Liver (tissue), 9 donors: ENCODE results near the gene OR5B2. TPM values are rescaled to one million over a fixed set of nuclear protein-coding genes. Genes with fewer than 3 reads are reported as not detected.

ENCODE experiments used
- DNase-seq: peaks from one replicate; pipeline ENCODE4 v3.0.0-alpha.2; 2017; ENCODE audit warnings: low spot score
- H3K27ac ChIP-seq, 2 donors: one replicate each; pipeline ENCODE4 v1.7.0; 2013; ENCODE audit warnings: inconsistent platforms in 2 of 2, low read length in 2 of 2, control low read depth in 1 of 2, low read depth in 1 of 2, mild to moderate bottlenecking in 1 of 2
- H3K27me3 ChIP-seq, 4 donors: one replicate each; pipeline versions ENCODE4 v1.6.1 to v1.7.0; 2013; ENCODE audit warnings: low read length in 3 of 4, inconsistent platforms in 1 of 4, mild to moderate bottlenecking in 1 of 4, moderate library complexity in 1 of 4; ENCODE audit not compliant: control insufficient read depth in 4 of 4, insufficient read depth in 4 of 4
- H3K36me3 ChIP-seq, 4 donors: one replicate each; pipeline versions ENCODE4 v1.6.1 to v1.7.0; 2013; ENCODE audit warnings: low read length in 3 of 4, mild to moderate bottlenecking in 3 of 4, low read depth in 1 of 4, moderate library complexity in 1 of 4; ENCODE audit not compliant: control insufficient read depth in 4 of 4, insufficient read depth in 3 of 4
- H3K4me1 ChIP-seq, 4 donors: one replicate each; pipeline versions ENCODE4 v1.6.1 to v1.7.0; 2013; ENCODE audit warnings: low read length in 3 of 4, mild to moderate bottlenecking in 3 of 4, moderate library complexity in 1 of 4; ENCODE audit not compliant: control insufficient read depth in 4 of 4, insufficient read depth in 4 of 4
- H3K4me3 ChIP-seq, 3 donors: one replicate each; pipeline versions ENCODE4 v1.6.1 to v1.7.0; 2013; ENCODE audit warnings: low read length in 3 of 3, control low read depth in 1 of 3, low read depth in 1 of 3, mild to moderate bottlenecking in 1 of 3
- H3K9ac ChIP-seq, 2 donors: one replicate each; pipeline ENCODE4 v1.7.0; 2013; ENCODE audit warnings: low read length in 2 of 2, mild to moderate bottlenecking in 2 of 2, moderate library complexity in 2 of 2, control low read depth in 1 of 2, low read depth in 1 of 2
- H3K9me3 ChIP-seq, 4 donors: one replicate each; pipeline versions ENCODE4 v1.6.1 to v1.7.0; 2013; ENCODE audit warnings: low read length in 3 of 4; ENCODE audit not compliant: control insufficient read depth in 4 of 4
- EGR1 ChIP-seq, 2 donors: IDR thresholded peaks; 2 replicates each; pipeline ENCODE4 v1.6.1; 2016 to 2018; ENCODE audit warnings: antibody characterized with exemption in 2 of 2, low read depth in 2 of 2
- FOXA1 ChIP-seq: IDR thresholded peaks from 2 replicates; pipeline ENCODE4 v1.6.1; 2016; ENCODE audit warnings: antibody characterized with exemption
- GABPA ChIP-seq, 2 donors: IDR thresholded peaks in 1 of 2; conservative IDR thresholded peaks in 1 of 2; 2 replicates each; pipeline ENCODE4 v1.6.1; 2016; ENCODE audit warnings: antibody characterized with exemption in 2 of 2, mild to moderate bottlenecking in 1 of 2, moderate library complexity in 1 of 2
- JUND ChIP-seq, 2 donors: IDR thresholded peaks; 2 replicates each; pipeline ENCODE4 v1.6.1; 2016; ENCODE audit warnings: antibody characterized with exemption in 2 of 2
- SP1 ChIP-seq: IDR thresholded peaks from 2 replicates; pipeline ENCODE4 v1.6.1; 2018; ENCODE audit warnings: antibody characterized with exemption, mild to moderate bottlenecking
- YY1 ChIP-seq: IDR thresholded peaks from 2 replicates; pipeline ENCODE4 v1.6.1; 2016; ENCODE audit warnings: antibody characterized with exemption, mild to moderate bottlenecking
- WGBS: extraction: QIAGEN DNeasy Blood & Tissue Kit; methylation state at CpG from one replicate; pipeline ENCODE4 v1.1.7; 2013; 5-methylcytosine and 5-hydroxymethylcytosine counted together
- polyA plus RNA-seq, 2 donors: library from polyadenylated mRNA; stranded (reverse) in 1 of 2; unstranded in 1 of 2; fragments of 200-250 nt in 1 of 2; fragments of >200 nt in 1 of 2; fragmentation: Nextera tagmentation in 1 of 2; extraction: Ambion mirVana in 1 of 2; gene quantifications; one replicate each; pipeline versions ENCODE4 v1.2.1 to v1.2.3, GENCODE V29; 2013 to 2015
- total RNA-seq, 2 donors: library from RNA; depleted of rRNA; stranded (reverse); fragments of >200 nt; gene quantifications; one replicate each; pipeline ENCODE4 v1.2.3, GENCODE V29; 2014
- TF ChIP-seq, protein P1 (sequence below): fragments of 150-350 bp; IDR thresholded peaks from 2 replicates; pipeline ENCODE4 v1.5.1; 2017; ENCODE audit warnings: improper control_type of control experiment, low read depth, low read length; ENCODE audit not compliant: missing input control
- TF ChIP-seq, protein P2 (sequence below): IDR thresholded peaks from 2 replicates; pipeline ENCODE4 v1.6.1; 2016; ENCODE audit warnings: antibody characterized with exemption, mild to moderate bottlenecking
- donor health status: healthy.
- donor health status: healthy.
- donor health status: healthy.
- donor health status: healthy.
- donor health status: healthy.

The OR5B2 gene
- total and polyA plus RNA-seq, 4 donors = not detected

DNA sequence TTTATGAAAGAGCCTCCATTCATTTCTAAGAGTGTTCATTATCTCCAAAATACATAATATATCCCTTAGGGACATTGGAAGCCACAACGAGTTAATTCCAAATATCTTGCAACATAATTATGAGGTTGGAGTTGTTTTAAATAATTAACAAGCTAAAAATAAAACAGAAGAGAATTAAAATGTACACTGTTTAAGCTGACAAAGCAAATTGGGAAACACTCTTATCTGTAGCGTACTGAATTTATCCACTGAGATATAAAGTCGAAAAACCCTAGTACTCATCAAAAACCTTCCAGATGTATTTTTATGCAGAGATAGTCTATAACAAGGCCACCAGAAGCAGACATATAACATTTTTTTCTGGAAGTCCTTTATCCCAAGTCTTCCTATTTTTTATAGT lies 6.3 kb upstream of the OR5B2 start:
- TF ChIP-seq, protein P1, sequence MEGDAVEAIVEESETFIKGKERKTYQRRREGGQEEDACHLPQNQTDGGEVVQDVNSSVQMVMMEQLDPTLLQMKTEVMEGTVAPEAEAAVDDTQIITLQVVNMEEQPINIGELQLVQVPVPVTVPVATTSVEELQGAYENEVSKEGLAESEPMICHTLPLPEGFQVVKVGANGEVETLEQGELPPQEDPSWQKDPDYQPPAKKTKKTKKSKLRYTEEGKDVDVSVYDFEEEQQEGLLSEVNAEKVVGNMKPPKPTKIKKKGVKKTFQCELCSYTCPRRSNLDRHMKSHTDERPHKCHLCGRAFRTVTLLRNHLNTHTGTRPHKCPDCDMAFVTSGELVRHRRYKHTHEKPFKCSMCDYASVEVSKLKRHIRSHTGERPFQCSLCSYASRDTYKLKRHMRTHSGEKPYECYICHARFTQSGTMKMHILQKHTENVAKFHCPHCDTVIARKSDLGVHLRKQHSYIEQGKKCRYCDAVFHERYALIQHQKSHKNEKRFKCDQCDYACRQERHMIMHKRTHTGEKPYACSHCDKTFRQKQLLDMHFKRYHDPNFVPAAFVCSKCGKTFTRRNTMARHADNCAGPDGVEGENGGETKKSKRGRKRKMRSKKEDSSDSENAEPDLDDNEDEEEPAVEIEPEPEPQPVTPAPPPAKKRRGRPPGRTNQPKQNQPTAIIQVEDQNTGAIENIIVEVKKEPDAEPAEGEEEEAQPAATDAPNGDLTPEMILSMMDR = no peak
- TF ChIP-seq FOXA1 (no peak), SP1 (no peak), JUND (IDR thresholded peaks at IDR 0.05) (no peak), GABPA (IDR thresholded peaks at IDR 0.05 in 1 of 2, conservative IDR thresholded peaks at IDR 0.05 in 1 of 2) (no peak), YY1 (no peak)
- WGBS = 73% methylated on average over 3 of the region's 3 CpGs
- DNase-seq = no peak

DNA sequence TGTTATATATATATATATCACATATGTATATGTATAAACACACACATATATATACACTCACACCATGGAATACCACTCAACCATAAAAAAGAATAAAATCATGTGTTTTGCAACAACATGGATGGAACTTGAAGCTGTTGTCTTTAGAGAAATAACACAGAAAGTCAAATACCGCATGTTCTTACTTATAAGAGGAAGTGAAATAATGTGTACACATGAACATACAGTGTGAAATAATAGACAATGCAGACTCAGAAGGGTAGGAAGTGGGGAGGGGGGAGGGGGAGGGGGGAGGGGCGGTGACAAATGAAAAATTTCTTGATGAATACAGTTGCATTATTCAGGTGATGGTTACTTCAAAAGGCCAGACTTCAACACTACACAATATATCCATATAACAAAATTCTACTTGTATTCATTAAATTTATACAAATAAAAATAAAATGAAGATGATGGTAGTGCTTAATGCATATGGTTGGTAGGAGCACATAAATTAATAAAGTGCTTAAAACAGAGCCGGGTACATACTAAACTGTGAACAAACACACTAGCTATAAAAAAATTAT lies 5.8 kb upstream of the OR5B2 start:
- no peaks in the 10 kb centered on the region for H3K4me1 ChIP-seq
- no peak overlapping the region for H3K9ac ChIP-seq
- H3K4me3 ChIP-seq = no peak overlapping the region
- peaks cover 0 to 8% (median 3%) of the 10 kb centered on the region in 4 donors for H3K9me3 ChIP-seq
- TF ChIP-seq, protein P2, sequence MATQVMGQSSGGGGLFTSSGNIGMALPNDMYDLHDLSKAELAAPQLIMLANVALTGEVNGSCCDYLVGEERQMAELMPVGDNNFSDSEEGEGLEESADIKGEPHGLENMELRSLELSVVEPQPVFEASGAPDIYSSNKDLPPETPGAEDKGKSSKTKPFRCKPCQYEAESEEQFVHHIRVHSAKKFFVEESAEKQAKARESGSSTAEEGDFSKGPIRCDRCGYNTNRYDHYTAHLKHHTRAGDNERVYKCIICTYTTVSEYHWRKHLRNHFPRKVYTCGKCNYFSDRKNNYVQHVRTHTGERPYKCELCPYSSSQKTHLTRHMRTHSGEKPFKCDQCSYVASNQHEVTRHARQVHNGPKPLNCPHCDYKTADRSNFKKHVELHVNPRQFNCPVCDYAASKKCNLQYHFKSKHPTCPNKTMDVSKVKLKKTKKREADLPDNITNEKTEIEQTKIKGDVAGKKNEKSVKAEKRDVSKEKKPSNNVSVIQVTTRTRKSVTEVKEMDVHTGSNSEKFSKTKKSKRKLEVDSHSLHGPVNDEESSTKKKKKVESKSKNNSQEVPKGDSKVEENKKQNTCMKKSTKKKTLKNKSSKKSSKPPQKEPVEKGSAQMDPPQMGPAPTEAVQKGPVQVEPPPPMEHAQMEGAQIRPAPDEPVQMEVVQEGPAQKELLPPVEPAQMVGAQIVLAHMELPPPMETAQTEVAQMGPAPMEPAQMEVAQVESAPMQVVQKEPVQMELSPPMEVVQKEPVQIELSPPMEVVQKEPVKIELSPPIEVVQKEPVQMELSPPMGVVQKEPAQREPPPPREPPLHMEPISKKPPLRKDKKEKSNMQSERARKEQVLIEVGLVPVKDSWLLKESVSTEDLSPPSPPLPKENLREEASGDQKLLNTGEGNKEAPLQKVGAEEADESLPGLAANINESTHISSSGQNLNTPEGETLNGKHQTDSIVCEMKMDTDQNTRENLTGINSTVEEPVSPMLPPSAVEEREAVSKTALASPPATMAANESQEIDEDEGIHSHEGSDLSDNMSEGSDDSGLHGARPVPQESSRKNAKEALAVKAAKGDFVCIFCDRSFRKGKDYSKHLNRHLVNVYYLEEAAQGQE = no peak
- TF ChIP-seq JUND (IDR thresholded peaks at IDR 0.05) (no peak), SP1 (no peak), FOXA1 (no peak)
- H3K27ac ChIP-seq = no peak overlapping the region
- WGBS = 63% methylated on average over 3 of the region's 3 CpGs
- H3K27me3 ChIP-seq = no peaks in the 10 kb centered on the region
- no peaks in the 10 kb centered on the region for H3K36me3 ChIP-seq
- DNase-seq = no peak

More for the DNA sequence above, 6.3 kb upstream of the OR5B2 start:
- Histone ChIP-seq H3K4me1 (no peaks in the 10 kb centered on the region), H3K27me3 (no peaks in the 10 kb centered on the region), H3K27ac (no peak overlapping the region), H3K9ac (no peak overlapping the region), H3K4me3 (no peak overlapping the region), H3K36me3 (no peaks in the 10 kb centered on the region), H3K9me3 (peaks cover 1 to 8% (median 3%) of the 10 kb centered on the region in 4 donors)

DNA sequence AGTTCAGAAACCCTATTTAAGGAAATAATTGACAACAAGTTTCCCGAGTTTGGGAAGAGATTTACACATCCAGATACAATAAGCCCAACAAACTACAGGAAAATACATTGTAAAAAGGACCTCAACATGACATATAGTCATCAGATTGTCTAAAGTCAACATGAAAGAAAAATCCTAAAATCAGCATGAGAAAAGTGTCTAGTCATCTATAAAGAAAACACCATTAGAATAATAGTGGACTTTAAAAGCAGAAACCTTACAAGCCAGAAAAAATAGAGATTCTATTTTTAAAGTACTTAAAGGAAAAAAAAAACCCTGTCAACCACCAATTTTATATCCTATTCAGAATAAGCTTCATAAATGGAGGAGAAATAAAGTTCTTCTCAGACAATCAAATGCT lies 1.4 kb upstream of the OR5B2 start:
- WGBS = 28% methylated on average over 1 of the region's 1 CpG
- no peak for DNase-seq
- H3K9me3 ChIP-seq = peaks cover 0 to 8% (median 0%) of the 10 kb centered on the region in 4 donors
- no peak overlapping the region for H3K27ac ChIP-seq
- H3K9ac ChIP-seq = no peak overlapping the region
- H3K4me1 ChIP-seq = no peaks in the 10 kb centered on the region
- H3K4me3 ChIP-seq = no peak overlapping the region
- no peaks in the 10 kb centered on the region for H3K27me3 ChIP-seq
- H3K36me3 ChIP-seq = no peaks in the 10 kb centered on the region
- no peak for TF ChIP-seq EGR1 (IDR thresholded peaks at IDR 0.05; ENCODE audit: low read depth in 2 of 2)
